Measurements from ENCODE around the gene DNAJB1.

Gene DNAJB1

GRCh38 chr19:14559916-14560775, 41.9 kb upstream of the DNAJB1 start:
- in situ Hi-C loops (cut with MboI; ENCODE audit: low pct_unique_long_range_greater_than_20kb, low sequenced_read_pairs, unreplicated experiment), result no loop called here
- TF ChIP-seq, protein P1, sequence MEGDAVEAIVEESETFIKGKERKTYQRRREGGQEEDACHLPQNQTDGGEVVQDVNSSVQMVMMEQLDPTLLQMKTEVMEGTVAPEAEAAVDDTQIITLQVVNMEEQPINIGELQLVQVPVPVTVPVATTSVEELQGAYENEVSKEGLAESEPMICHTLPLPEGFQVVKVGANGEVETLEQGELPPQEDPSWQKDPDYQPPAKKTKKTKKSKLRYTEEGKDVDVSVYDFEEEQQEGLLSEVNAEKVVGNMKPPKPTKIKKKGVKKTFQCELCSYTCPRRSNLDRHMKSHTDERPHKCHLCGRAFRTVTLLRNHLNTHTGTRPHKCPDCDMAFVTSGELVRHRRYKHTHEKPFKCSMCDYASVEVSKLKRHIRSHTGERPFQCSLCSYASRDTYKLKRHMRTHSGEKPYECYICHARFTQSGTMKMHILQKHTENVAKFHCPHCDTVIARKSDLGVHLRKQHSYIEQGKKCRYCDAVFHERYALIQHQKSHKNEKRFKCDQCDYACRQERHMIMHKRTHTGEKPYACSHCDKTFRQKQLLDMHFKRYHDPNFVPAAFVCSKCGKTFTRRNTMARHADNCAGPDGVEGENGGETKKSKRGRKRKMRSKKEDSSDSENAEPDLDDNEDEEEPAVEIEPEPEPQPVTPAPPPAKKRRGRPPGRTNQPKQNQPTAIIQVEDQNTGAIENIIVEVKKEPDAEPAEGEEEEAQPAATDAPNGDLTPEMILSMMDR (IDR thresholded peaks at IDR 0.05; ENCODE audit: extremely low read depth, insufficient read depth, missing control alignments), result no peak
- DNase-seq (ENCODE audit: low spot score), result no peak

DNA sequence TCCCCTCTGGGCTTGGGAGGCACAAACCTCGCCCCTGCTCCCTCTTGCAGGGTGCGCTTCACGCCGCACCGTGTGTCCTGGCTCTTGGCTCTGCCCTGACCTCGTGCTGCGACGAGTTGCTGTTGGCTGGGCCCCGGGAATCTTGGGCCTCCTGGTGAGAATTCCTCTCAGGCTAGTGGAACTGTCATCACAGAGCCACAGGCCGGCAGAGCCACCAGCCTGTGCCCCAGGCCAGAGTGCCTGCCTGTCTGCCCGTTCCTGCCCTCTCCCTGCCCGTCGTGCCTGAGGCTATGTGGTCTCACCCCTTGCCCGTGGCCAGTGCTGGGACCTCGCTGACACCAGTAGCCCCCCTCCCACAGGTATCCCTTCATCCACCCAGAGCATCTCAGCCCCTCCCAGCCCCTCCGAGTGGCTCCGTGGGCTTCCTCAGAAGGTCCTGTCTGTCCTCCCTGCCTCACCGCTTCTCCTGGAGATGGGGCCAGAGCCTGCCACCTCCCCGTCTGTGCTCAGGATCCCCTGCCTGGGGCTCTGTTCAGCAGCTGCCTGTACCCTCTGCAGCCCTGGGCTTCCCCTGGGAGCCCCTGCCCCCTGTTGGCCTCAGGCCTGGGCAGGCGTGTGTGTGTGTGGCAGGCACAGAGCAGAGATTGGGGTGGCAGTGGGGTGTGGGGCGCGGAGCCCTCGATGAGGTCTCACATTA, 40.3 kb upstream of the DNAJB1 start:
- TF ChIP-seq, protein P1 (IDR thresholded peaks at IDR 0.05; ENCODE audit: extremely low read depth, insufficient read depth, missing control alignments), result no peak
- DNase-seq (ENCODE audit: low spot score), result no peak
- in situ Hi-C loops (cut with MboI; ENCODE audit: low pct_unique_long_range_greater_than_20kb, low sequenced_read_pairs, unreplicated experiment), result no loop called here

GRCh38 chr19:14556662-14557188, 38.5 kb upstream of the DNAJB1 start:
- in situ Hi-C loops (cut with MboI; ENCODE audit: low pct_unique_long_range_greater_than_20kb, low sequenced_read_pairs, unreplicated experiment), result no loop called here
- TF ChIP-seq, protein P1 (IDR thresholded peaks at IDR 0.05; ENCODE audit: extremely low read depth, insufficient read depth, missing control alignments), result peak; percentile 96
- DNase-seq (ENCODE audit: low spot score), result peak; percentile 93

DNA sequence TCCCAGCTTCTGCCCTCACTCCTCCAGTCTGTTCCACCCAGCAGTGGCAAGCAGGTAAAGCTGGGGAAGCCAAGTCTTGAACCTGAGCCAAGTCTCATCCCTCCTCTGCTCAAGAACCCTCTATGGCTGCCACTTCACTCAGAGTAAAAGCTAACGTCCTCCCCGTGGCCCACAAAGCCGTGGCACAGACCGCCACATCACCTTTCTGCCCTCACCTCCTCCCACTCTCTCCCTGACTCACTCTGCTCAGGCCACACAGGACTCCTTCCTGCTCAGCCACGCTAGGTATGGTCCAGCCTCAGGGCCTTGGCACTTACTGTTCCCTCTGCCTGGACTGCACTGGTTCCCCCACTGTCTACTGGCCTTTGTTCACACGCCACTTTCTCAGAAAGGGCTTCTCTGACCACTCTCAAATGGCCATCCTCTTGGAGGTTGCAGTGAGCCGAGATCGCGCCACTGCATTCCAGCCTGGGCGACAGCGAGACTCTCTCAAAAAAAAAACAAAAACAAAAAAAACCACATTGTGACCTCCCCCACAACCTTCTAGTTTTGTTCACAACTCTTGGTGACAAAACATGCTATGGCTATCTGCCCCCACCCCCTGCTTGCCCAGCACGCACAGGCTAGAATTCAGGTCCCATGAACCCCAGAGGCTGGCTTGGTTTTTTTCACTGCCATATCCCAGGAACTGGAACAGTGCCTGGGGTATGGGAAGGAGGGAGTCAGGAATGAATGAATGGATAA, 37.9 kb upstream of the DNAJB1 start:
- in situ Hi-C loops (cut with MboI; ENCODE audit: low pct_unique_long_range_greater_than_20kb, low sequenced_read_pairs, unreplicated experiment), result no loop called here

GRCh38 chr19:14554382-14554812, 36.2 kb upstream of the DNAJB1 start:
- no peak for DNase-seq (ENCODE audit: low spot score)
- in situ Hi-C loops (cut with MboI; ENCODE audit: low pct_unique_long_range_greater_than_20kb, low sequenced_read_pairs, unreplicated experiment), result no loop called here
- TF ChIP-seq, protein P1 (IDR thresholded peaks at IDR 0.05; ENCODE audit: extremely low read depth, insufficient read depth, missing control alignments), result no peak

More for the DNA sequence above, 37.9 kb upstream of the DNAJB1 start:
- TF ChIP-seq, protein P1 (IDR thresholded peaks at IDR 0.05; ENCODE audit: extremely low read depth, insufficient read depth, missing control alignments), result no peak
- no peak for DNase-seq (ENCODE audit: low spot score)

DNA sequence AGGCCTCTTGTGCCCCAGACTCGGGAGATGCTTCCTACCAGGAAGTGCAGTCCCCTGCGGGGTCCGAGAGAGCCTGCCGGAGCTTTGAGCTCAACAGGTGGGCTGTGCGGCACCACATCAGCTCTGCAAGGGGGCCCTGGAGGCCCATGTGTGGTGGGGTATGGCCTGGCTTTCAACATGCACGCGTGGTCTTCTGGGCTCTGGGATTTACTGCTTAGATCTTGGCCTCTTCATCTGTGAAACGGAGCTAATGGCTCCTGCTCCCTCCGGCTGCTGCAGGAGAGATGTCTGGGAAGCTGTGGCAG, 35.7 kb upstream of the DNAJB1 start:
- TF ChIP-seq, protein P1 (IDR thresholded peaks at IDR 0.05; ENCODE audit: extremely low read depth, insufficient read depth, missing control alignments), result no peak
- in situ Hi-C loops (cut with MboI; ENCODE audit: low pct_unique_long_range_greater_than_20kb, low sequenced_read_pairs, unreplicated experiment), result no loop called here
- DNase-seq (ENCODE audit: low spot score), result no peak
